SK-N-SH treated with all-trans-retinoic acid at 6 μM for 48 hours (cell line): ENCODE results near the gene LAIR2.

ENCODE experiments used
- CSDC2 ChIP-seq: fragments of 250-450 bp; sonication (Bioruptor Pico); IDR thresholded peaks from 2 replicates; pipeline ENCODE4 v1.5.0; 2020; ENCODE audit warnings: mild to moderate bottlenecking, moderate library complexity
- ESRRG ChIP-seq: fragments of 250-450 bp; sonication (Bioruptor Pico); IDR thresholded peaks from 2 replicates; pipeline ENCODE4 v1.6.1; 2021; ENCODE audit warnings: mild to moderate bottlenecking
- PATZ1 ChIP-seq: fragments of 250-450 bp; sonication (Bioruptor Pico); IDR thresholded peaks from 2 replicates; pipeline ENCODE4 v1.8.0; 2020; ENCODE audit warnings: mild to moderate bottlenecking, moderate library complexity, borderline replicate concordance
- PPARA ChIP-seq: fragments of 250-450 bp; sonication (Bioruptor Pico); IDR thresholded peaks from 2 replicates; pipeline ENCODE4 v1.5.0; 2020; ENCODE audit warnings: mild to moderate bottlenecking, borderline replicate concordance
- TCF4 ChIP-seq: fragments of 250-450 bp; sonication (Bioruptor Pico); IDR thresholded peaks from 2 replicates; pipeline ENCODE4 v1.8.0; 2021; ENCODE audit warnings: mild to moderate bottlenecking, moderate library complexity, borderline replicate concordance
- ZFP3 ChIP-seq: fragments of 250-450 bp; sonication (Bioruptor Pico); IDR thresholded peaks from 2 replicates; pipeline ENCODE4 v1.5.0; 2020; ENCODE audit warnings: mild to moderate bottlenecking, moderate library complexity
- ZFP30 ChIP-seq: fragments of 450-650 bp; formaldehyde crosslinking; IDR thresholded peaks from 2 replicates; pipeline ENCODE4 v1.5.0; 2022; ENCODE audit warnings: mild to moderate bottlenecking, moderate library complexity

- no peak for TF ChIP-seq PATZ1
- TF ChIP-seq TCF4 (CRISPR knock-in tag), result no peak
- no peak for TF ChIP-seq CSDC2 (CRISPR knock-in tag)
- TF ChIP-seq ZFP30, result no peak
- no peak for TF ChIP-seq ZFP3 (CRISPR knock-in tag)
- no peak for TF ChIP-seq PPARA
- no peak for TF ChIP-seq ESRRG
These were observed 46.7 kb upstream of the LAIR2 start for GRCh38 chr19:54455786-54456422.
